RKO (cell line): ENCODE data around the gene EDEM2.
A peak's percentile ranks its signal among the peaks of the same experiment; 100 is the strongest.
"Not testable (repeated sequence)": the region's sequence is repeated elsewhere in the genome, so short reads cannot be mapped to it uniquely, and the experiment has no call there.

Experiments used
- DNase-seq: peaks from one replicate; pipeline ENCODE4 v3.0.0-alpha.2; 2016; ENCODE audit warnings: low spot score

The EDEM2 gene, protein sequence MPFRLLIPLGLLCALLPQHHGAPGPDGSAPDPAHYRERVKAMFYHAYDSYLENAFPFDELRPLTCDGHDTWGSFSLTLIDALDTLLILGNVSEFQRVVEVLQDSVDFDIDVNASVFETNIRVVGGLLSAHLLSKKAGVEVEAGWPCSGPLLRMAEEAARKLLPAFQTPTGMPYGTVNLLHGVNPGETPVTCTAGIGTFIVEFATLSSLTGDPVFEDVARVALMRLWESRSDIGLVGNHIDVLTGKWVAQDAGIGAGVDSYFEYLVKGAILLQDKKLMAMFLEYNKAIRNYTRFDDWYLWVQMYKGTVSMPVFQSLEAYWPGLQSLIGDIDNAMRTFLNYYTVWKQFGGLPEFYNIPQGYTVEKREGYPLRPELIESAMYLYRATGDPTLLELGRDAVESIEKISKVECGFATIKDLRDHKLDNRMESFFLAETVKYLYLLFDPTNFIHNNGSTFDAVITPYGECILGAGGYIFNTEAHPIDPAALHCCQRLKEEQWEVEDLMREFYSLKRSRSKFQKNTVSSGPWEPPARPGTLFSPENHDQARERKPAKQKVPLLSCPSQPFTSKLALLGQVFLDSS

DNA sequence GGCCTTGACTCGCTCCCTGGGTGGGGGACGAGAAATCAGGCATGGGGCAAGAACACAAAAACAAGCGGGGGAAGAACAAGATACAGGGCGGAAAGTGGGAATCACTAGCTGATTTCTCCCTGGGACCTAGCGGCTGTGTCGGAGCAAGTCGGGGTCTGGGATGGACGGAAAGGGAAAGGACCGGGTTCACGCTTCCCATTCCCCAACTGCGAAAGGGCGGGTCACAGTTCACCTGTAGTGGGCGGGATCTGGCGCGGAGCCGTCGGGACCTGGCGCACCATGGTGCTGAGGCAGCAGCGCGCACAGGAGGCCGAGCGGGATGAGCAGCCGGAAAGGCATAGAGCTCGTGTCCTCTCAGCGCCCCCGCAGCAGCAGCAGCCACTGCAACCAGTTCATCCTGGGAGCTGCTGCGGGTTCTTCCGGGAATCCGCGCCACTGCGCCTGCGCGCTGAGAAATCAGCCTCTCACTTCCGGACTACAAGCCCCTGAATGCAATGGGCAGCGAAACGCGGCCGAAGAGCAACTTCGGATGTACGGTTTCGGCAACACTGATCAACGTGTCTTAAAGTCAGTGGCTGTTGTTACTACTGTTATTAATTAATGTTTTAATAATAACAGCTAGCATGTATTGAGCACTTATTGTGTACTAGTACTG, at the start of gene EDEM2:
TSS of gene EDEM2 (minus strand) at position 417 of the 655 bp plus-strand sequence. CDS start at position 339, 78 bp downstream.
- peak; percentile 99 for DNase-seq

DNA sequence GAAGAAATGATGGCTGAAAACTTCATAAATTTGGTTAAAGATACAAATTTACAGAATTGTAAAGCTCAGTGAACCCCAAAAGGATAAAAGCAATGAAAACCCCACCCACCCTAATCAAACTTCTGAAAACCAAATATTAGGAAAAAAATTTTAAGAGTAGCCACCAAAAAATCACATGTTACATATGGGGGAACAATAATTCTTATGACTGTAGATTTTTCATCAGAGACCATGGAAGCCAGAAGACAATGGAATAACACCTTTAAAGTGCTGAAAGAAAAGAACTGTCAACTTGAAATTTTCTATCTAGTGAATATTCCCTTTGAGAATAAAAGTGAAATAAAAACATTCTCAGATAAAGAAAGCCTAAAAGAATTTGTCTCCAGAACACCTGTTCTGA, 49.2 kb upstream of the EDEM2 start:
- DNase-seq: no peak

DNA sequence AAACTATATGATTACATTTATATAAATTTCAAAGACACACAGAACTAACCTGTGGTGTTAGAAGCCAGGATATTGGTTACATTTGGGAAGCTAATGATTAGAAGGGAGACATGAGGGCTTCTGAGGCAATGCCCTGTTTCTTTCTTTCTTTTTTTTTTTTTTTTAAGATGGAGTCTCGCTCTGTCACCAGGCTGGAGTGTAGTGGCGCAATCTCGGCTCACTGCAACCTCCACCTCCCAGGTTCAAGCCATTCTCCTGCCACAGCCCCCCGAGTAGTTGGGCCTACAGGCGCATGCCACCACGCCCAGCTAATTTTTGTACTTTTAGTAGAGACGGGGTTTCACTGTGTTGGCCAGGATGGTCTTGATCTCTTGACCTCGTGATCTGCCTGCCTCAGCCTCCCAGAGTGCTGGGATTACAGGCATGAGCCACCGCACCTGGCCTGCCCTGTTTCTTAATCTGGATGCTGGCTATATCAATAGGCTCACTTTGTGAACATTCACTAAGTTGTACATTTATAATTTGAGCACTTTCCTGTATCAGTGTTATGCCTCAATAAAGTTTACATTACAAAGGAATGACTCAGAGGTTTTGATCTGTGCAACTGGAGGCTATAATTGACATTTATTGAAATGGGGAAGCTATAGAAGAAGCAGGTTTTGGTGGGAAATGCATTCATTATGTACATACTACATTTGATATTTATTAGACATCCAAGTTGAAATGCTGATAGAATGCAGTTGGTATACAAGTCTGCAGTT, 46.1 kb upstream of the EDEM2 start:
- DNase-seq: not testable (repeated sequence)

DNA sequence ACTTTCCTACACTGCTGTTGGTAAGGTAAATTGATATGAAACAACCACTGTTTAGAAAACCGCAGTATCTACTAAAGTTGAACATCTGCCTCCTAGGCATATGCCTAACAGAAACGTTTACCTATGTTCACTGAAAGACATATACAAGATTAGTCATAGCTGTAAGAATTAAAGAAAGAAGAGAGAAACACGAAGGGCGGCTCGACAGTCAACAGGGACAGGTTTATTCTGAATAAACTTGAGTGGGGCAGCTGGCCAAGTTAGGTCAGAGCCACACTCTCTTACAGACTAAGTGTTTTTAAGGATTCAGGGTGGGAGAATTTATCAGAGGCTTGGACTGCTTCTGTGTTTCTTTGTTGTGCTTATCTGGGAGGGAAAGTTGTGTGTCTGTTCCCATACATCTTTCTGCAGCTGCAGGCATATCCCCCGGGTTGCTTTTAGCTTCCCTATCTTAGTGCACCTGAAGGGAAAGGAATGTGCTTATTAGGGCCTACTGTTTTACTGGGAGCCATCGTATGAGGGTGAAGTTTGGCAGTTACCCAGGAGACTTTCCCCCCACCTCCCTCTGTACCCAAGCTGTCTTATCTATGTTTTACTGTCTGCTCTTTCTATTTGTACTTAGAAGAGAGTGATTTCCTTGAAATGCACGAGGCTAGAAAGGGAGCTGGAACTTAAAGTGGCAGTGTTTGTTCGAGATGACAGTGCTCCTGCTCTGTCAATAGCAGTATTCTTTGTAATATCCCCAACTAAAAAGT, 45.2 kb upstream of the EDEM2 start:
- DNase-seq: no peak

DNA sequence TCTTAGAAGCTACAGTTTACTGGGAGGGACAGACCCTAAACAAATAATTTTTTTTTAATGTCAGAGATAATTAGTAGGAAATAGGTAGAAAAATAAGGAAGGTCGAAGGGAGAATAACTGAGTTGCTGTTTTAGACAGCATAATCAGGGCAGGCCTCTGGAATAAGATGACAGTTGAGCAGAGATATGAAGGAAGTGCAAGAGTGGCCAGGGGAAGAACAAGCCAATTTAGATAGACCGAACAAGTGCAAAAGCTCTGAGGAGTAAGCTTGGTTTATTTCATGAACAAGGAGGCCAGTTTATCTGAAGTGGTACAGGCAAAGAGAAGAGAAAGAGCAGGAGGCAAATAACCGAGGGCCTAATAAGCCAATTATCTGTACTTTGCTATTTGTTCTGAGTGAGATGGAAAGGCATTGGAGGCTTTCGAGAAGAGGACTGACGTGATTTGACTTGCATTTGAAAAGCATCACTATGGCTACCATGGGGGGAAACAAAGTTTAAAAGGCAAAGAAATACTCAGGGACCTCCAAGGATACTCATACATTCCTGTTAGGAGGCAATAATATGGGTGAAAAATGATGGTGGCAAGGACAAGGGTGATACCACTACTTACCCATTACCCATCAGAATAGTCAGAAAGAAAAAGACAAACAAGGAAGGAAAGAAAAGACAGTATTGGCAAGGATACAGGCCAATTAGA, 44.4 kb upstream of the EDEM2 start:
- DNase-seq: no peak

DNA sequence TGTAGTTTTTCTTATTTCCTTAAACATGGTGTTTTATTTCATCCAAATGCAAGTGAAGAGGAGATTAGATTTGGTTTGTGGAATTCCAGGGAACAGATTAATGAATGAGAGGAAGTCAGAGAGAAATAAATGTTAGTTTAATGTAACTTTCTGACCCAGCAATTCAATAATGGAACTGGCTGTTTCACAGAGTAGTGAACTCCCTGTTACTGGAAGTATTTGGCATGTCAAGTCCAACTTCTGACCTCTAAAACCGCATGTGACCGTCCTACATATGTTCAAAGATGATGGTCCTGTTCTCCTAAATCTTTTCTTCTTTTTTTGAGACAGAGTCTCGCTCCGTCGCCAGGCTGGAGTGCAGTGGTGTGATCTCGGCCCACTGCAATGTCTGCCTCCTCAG, 43.4 kb upstream of the EDEM2 start:
- no peak for DNase-seq

DNA sequence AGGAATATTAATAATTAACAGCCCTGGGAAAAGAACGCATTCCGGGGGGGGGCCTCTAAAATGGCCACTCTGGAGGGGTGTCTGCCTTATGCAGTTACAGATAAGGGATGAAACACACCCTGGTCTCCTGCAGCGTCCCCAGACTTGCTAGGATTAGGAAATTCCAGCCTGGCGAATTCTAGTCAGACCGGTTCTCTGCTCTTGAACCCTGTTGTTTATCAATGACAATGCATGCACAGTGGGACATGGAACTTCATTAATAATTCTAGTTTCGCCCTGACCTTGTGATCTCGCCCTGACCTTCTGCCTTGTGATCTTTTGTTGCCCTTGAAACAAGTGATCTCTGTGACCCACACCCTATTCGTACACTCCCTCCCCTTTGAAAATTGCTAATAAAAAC, 42.1 kb upstream of the EDEM2 start:
- not testable (repeated sequence) for DNase-seq

DNA sequence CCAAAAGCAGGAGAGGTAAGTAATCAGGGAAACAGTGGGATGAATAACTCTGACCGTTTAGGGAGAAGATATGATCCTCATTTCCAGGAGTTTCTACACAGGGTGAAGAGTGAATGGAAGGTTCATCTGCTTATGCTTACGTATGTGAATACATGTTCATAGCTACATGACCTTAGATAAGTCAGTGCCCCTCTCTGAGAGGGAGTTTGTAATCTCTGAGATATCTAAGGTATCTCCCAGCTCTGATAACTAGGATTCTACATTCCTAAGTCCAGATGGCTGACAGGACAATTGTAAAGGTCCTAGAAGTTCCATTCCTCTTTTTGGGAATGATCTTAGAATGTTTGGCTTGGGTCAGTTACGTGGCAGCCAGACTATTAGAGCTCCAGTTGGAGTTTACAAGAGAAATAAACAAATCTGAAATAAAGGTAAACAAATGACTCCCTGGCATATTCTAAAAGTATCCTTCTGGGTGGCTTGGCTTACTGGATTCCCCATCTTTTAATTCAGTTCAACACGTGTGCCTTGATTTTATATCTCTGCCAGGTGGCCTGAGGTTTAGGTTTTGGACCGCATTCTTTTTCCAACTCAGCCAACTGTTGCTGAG, 40.6 kb upstream of the EDEM2 start:
- no peak for DNase-seq

DNA sequence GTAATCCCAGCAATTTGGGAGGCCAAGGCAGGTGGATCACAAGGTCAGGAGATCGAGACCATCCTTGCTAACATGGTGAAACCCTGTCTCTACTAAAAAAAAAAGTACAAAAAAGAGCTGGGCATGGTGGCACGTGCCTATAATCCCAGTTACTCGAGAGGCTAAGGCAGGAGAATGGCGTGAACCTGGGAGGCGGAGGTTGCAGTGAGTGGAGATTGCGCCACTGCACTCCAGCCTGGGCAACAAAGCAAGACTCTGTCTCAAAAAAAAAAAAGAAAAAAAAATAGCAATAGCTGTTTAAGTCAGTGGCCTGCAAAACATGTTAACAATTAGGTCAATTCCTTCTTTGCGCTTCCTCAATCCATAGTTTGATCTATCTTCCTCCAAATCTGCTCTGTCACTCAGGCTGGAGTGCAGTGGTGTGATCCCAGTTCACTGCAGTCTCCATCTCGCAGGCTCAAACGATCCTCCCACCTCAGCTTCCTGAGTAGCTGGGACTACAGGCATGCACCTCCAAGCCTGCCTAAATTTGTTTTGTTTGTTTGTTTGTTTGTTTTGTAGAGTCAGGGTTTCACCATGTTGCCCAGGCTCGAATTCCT, 39.7 kb upstream of the EDEM2 start:
- DNase-seq: not testable (repeated sequence)

DNA sequence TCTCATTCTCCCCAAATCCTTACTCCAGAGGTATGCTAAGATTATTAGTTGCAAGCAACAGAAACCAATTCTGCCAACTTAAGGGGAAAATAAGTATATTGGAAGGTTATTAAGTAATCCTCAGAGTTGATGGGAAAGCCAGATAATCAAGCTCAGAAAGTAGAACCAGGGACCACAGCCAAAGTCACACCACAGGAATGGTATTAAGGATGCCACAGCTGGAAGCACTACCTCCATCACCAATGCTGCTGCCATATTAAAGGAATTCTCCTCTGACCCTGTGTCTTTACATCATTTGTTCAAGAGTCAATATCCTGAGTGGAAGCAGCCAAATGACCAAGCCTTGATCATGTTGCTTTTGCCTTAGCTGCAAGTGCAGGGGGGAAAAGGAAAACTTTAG, 34.6 kb upstream of the EDEM2 start:
- no peak for DNase-seq

DNA sequence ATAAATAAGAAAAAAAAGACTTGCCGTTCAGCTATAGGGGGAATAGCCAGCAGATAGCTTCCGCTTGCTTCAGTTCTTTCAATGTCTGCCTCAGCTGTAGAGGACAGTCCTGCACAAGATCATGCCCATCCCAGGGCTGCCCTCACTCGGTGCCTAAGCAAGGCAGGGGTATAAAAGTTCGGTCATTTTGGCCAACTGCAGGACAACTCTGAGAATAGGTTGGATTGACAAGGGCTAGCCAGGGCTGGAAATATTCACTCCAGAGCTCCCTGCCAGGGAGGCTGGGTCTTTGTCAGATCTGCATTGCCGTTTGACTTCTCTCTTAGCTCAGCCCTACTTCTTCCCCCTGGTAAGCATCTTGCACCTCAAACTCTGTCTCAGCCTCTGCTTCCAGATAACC, 33.1 kb upstream of the EDEM2 start:
- DNase-seq: no peak

DNA sequence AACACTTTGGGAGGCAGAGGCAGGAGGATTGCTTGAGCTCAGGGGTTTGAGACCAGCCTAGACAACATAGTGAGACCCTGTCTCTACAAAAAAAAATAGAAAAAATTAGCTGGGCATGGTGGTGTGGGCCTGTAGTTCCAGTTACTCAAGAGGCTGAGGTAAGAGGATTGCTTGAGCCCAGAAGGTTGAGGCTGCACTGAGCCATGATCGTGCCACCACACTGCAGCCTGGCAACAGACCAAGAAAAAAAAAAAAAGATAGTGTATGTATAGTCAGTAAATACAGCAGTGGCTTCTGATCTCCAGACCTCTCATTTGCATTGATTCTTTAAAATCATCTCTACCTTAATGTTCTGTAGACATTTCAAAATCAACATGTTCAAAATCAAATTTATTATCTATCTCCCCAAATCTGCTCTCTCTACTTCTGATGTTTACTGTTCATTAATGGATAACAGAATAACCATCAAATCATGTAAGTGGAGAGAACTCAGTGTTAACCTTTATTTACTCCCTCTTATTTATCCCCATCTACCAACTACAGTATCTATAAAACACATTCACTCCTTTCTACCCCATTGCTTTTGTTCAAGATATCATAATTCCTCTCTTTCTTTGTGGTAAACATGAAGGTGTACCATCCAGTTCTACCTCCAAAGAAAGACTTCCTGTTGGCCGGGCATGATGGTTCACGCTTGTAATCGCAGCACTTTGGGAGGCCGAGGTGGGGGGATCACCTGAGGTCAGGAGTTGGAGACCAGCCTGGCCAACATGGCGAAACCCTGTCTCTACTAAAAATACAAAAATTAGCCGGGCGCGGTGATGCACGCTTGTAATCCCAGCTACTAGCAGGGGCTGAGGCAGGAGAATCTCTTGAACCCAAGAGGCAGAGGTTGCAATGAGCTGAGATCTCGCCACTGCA, 32.4 kb upstream of the EDEM2 start:
- no peak for DNase-seq

DNA sequence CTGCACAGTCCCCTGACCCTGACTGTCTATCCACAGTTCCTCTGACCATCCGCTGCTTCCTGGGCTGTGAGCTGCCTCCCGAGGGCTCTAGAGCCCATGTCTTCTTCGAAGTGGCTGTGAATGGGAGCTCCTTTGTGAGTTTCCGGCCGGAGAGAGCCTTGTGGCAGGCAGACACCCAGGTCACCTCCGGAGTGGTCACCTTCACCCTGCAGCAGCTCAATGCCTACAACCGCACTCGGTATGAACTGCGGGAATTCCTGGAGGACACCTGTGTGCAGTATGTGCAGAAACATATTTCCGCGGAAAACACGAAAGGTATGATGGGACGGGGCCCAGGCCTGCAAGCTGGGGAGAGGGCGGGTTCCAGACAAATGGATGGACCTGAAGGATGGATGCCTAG, 29.0 kb upstream of the EDEM2 start:
- no peak for DNase-seq

DNA sequence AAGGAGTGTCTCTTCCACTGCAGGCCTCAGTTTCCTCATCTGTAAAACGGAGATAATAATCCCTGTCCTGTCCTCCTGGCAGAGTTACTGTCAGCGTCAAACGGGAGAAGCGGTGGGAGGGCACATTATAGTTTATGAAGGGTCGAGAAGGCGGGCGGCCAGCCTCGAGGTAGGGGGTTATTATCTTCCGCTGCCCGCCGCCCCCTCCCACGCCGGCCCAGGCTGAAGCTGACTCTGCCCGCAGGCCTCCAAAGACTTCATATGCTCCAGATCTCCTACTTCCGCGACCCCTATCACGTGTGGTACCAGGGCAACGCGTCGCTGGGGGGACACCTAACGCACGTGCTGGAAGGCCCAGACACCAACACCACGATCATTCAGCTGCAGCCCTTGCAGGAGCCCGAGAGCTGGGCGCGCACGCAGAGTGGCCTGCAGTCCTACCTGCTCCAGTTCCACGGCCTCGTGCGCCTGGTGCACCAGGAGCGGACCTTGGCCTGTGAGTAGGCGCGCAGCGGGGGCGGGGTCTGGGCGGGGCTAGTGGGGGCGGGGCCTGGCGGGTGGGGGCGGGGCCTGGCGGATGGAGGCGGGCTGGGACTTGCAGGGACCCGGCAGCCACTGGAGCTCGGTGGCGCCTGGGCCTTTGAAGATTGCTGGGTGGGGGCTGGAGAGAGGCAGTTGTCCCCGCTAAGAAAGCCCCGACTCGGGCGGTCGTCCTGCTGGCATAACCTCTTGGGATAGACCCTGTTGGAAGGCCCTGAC, 27.5 kb upstream of the EDEM2 start:
- peak; percentile 85 for DNase-seq

DNA sequence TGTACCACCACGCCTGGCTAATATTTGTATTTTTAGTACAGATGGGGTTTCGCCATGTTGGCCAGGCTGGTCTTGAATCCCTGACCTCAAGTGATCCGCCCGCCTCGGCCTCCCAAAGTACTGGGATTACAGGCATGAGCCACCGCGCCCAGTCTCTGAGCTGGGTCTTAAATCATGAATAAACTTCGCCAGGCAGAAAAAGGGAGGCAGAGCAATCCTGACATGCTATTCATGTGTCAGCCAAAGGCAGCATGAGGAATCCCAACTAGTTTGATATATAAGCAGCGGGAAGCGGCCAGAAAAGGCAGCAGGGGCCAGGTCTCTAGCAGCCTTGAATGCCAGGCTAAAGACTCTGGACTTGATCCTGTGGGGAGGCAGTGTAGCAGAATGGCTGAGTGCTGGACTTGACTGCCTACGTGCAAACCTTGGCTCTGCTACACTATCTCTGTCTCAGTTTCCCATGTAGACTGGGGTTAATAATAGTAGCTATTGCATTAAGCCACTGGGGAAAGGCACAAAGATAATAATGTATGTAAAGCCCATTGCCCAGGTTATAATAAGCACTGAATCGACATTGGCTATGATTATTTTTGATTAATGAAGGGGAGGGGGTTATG, 26.5 kb upstream of the EDEM2 start:
- DNase-seq: peak; percentile 75

DNA sequence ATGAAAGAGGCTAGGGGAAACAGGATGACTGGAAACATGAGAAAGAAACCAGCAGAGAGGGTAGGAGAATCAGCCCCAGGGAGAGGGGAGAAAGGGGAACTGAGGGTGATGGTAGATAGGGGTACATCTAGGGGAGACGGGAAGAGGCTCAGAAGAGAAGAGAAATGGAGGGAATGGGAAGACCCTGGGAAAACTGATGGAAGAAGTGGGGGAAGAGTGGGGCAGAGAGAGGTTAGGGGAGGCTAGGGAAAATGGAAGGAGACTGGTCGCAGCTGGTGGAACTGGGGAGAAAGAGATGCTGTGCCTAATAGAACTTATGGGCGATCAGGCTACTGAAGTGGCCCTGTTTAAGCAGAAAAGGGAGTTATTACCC, 25.3 kb upstream of the EDEM2 start:
- no peak for DNase-seq

DNA sequence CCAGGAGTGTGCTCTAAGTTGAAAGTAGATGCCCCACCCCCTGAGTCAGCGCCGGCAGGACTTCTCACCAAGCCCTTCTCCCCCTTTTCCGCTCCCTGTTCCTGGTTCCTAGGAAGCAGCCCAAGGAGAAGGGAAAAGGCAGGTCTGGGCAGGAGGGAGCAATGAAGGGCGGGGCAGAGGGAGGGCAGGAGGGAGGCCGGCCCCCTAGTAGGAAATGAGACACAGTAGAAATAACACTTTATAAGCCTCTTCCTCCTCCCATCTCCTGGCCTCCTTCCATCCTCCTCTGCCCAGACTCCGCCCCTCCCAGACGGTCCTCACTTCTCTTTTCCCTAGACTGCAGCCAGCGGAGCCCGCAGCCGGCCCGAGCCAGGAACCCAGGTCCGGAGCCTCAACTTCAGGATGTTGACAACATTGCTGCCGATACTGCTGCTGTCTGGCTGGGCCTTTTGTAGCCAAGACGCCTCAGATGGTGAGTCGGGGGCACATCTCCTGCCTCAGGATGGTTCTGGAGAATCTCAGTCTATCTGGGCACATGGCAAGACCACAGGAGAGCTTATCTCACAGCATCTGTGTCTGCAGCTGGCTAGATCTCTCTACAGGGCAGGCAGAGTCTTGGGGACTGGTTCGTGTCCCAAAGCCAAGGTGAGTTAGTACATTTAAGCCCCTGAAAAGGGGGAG, 24.8 kb upstream of the EDEM2 start, which contains the start of gene PROCR:
TSS of gene PROCR (plus strand) at position 320 of the 681 bp plus-strand sequence. CDS start at position 403, 83 bp downstream.
- peak; percentile 98 for DNase-seq
